GM19099 (cell line): ENCODE data around the gene KIAA1958.

Source experiments
- POLR2A ChIP-seq: IDR thresholded peaks from 3 replicates; pipeline ENCODE4 v1.6.1; 2011; ENCODE audit warnings: low read depth; ENCODE audit not compliant: insufficient read length; ENCODE audit errors: extremely low read depth

The KIAA1958 gene

DNA sequence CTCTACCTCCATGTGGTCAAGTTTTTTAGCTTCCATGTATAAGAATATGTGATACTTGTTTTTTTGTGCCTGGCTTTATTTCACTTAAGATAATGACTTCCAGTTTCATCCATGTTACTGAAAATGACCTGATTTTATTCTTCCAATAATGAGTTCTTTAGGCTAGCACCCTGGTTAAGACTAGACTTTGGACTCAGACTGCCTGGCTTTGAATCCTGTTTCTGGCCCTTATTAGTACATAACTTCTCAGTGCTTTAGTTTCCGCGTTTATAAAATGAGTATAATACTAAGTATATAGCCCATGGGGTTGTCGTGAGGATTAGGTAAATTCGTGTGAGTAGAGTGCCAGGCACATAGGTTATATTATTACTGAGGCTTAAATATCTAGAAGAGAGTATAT is 18.5 kb downstream of the KIAA1958 start:
- no peak for TF ChIP-seq POLR2A

DNA sequence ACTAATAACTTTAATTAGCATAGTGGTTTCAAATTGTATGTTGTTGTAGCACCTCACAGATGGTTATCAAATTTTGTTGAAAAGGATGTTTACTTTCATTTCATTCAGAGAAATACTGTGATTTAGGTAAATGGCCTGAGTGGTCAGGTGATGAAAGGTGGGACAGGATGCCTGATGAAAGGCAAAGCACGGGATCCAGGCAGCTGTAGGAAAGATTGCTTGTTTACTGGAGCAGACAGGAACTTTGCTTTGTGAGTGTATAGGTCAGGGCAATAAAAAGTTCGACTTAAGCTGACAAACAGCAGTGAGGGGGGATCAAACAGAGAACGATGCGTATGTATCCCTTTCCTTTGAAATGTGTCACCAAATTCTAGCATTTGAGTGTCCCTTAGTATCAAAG is 19.0 kb downstream of the KIAA1958 start:
- no peak for TF ChIP-seq POLR2A

DNA sequence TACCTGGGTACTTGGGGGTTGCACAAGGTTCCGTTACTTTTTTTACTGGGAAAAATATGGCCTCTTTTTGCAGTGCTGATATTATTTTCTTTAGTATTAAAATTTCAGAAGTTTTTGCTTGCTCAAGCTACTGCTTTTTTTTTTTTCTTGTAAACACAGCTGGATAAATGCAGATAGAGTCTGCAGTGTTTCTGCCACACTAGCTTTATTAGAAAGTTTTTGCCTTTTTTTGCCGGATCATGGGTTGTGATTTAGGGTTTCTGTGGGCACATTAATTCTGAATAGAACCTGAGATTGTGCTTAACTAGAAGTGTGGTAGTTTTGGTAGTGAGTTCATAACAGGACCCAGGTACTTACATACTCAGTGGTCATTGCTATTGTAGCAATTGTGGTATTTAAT is 19.9 kb downstream of the KIAA1958 start:
- TF ChIP-seq POLR2A = no peak

DNA sequence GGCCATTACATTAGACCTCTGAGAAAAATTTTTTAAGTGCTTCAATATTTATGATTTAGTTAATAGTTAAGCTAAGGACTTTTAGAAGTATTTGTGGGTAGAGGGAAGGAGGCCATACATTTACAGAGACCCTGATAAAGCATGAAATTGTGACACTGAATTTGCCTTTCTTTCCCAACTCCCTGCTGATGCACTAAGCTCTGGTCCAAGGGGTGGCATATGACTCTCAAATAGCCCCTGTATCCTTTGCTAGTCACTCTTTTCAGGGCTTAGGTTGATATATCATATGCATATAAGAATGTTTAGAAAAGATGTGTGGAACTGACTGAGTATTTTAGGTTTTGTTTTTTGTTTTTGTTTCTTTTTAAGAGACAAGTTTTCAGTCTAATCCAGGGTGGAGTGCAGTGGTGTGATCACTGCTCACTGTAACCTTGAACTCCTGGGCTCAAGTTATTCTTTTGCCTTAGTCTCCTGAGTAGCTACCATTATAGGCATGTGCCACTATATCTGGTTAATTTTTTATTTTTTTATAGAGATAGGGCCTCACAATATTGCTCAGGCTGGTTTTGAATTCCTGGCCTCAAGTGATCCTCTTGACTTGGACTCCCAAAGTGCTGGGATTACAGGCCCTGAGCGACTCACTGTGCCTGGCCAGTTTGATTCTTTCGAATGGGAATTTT is 20.5 kb downstream of the KIAA1958 start:
- no peak for TF ChIP-seq POLR2A

DNA sequence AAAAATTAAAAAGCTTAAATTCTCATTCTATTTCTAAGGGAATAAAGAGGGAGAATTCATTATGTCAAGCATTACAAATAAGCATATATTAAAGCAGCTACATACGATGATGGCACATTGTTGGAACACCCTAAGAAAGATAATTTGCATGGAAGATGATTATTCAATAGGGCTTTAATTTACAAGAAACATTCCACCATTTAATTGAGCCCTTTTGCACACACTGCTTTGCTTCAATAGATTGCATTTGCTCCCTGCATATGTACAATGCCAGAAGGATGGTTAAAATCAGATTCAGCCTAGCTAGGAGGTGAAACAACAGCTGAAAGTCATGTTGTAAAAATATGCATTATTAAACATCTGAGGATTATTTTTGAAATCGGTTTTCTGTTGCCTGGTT is 21.8 kb downstream of the KIAA1958 start:
- no peak for TF ChIP-seq POLR2A

DNA sequence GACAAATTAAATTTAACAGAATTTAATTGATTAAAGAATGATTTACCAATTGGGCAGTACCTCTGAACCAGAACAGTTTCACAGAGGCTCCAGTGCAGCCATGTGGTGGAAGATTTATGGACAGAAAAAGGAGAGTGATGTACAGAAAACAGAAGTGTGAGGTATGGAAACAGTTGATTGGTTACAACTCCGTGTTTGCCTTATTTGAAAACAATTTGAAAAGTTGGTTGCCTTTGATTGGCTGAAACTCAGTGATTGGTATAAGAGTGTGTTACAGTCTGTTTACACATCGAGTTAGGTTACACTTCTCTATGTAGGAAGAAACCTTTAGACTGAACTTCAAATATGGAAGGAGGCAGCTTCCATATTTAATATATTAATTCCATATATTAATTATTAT is 30.1 kb downstream of the KIAA1958 start:
- TF ChIP-seq POLR2A = no peak

DNA sequence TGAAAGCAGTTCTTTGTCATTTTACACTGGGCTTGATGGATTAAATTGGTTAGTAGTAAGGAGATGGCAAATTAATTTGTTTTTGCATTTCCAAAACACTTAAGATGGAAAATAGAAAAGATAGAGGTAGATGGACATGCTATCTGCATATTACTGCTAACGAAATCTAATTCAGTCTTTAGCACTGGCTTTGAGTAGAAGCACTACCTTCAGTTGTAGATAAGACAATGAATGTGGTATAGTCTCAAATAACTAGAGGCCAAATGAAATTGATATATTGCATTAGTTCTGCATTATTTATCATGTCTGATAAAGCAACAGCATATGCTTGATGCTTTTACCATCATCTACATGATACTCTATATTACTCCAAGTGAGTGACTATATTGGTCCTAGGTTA is 33.4 kb downstream of the KIAA1958 start:
- no peak for TF ChIP-seq POLR2A

DNA sequence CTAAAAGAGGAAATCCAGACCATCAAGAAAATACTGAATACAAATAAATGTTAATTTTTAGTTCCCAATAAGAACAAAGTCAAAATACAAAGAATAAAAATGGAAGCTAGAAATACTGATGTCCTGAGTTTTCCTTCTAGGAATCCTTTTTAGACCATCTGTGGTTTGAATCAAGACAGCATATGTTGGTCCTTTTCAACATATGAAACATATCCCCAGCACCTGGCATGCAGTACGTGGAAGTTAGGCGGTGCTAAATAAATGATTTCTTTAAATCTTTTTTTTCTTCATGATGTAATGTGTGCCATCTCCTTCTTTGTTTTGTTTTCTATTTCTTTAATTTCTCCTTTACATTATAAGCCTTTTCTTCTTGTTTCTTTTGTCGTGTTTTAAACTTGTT is 34.0 kb downstream of the KIAA1958 start:
- TF ChIP-seq POLR2A = no peak

DNA sequence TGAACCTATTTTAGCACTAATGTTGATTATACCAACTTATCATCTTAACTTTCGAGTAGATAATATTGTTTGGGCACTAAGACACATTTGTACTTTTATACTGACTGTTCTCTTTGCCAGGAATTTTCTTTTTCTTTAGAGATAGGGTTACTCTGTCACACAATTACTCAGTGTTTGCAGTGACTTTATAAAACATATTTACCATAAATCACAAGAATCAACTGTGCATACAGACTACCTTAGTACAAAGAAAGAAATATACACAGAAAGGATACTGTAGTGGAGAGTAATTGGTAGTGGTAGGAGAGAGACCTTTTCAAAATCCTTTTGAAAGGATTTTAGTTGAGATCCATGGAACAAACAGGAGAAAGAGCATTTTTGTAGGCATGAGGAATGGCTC is 40.3 kb downstream of the KIAA1958 start:
- TF ChIP-seq POLR2A = no peak

DNA sequence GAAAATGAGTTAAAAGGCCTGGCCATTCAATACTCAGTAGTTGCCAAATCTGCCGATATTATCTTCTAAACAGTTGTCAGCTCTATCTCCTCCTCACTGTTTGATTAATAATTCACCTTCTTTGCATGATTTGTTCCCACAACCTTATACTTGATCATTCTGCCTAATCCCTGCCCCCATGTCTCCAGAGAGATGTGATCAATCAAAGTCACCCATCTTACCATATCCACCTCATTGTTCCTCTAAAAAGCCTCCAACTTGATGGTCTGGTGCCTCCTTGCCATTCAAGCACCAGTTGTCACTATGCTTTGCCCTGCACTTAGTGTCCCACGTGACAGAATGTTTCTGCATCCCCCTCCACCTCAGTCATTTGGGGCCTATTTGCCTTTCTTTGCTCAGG is 41.3 kb downstream of the KIAA1958 start:
- no peak for TF ChIP-seq POLR2A

DNA sequence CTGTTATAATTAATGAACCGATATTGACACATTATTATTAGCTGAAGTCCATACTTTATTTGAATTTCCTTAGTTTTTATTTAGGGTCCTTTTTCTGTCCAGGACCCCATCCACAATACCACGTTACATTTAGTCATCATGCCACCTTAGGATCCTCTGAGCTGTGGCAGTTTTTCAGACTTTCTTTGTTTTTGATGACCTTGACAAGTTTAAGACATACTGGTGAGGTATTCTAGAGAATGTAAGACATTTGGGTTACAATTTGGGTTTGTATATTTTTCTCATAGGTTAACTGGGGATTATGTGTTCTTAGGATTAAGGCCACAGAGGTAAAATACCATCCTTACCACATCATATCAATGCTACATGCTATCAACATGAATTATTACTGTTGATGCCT is 42.7 kb downstream of the KIAA1958 start:
- no peak for TF ChIP-seq POLR2A

DNA sequence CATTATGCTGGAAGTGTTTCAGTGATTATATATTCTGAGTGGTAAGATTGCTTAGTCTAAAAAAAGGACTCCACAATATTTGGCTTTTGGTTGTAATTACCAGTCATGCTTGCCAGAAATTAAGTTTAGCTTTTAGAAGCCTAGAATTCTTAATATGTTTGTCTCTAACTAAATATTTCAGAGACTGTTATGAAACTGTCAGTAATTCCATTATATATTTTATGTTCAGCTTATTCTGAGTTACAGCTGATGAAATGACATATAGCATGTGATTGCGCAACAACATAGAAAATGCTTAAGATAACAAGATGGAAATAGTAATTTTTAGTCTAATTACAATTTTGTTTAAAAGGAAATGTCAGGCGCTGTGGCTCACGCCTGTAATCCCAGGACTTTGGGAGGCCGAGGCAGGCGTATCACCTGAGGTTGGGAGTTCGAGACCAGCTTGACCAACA is 44.2 kb downstream of the KIAA1958 start:
- TF ChIP-seq POLR2A = no peak

DNA sequence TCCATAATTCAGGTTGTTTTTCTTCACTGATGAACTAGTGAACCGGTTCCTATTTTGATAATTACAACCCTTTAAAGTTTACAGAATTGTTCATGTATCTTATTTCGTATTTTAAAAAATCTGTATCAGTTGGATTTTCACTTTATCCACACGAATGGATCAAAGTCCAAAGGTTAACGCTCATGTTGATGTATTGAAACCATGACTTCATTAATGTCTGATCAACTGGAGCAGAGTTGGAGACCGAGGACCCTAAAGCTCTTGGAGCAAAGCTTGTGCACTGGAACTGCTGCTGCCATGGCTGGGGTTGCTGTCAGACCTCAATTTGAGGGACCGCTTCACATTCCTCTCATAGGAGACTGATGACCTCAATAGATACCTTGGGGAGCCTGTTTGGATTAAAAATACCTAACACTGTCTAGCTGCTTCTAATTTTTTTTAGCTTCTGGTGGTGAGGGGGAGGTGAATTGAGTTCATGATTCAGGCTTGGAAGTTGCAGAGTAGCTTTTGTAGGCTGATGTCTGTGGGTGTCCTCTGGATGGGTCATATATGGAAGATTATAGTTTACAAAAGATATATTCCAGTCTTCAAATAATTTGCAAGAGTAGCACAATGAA is 45.1 kb downstream of the KIAA1958 start:
- TF ChIP-seq POLR2A = no peak

DNA sequence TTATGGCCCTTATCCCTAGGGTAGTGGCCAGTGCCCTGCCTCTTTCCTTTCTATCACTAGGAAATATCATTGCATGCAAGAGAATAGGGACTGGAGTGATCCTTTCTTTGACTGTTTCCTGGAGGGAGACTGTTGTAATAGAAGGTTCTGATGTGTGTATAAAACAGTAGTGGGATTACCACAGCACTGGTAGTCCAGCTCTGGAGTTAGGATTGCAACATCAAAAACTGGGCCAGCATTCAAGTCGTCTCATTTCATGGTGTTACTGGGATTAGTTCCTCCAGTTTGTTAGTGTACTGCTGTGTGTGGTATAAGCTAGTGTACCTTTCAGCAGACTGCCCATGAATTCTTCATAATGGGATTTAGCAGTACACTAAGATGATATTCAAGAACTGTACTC is 45.8 kb downstream of the KIAA1958 start:
- no peak for TF ChIP-seq POLR2A

DNA sequence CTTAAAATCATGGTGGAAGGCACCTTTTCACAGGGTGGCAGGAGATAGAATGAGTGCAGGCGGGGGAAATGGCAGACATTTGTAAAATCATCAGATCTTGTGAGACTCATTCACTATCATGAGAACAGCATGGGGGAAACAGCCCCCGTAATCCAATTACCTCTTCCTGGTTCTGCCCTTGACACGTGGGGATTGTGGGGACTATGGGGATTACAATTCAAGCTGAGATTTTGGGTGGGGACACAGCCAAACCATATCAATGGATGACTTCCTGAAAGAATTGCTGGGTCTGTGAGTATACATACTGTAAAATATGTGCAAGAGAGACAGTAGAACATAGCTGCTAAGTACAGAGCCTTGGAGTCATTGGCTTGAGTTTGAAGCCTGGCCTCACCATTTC is 47.0 kb downstream of the KIAA1958 start:
- no peak for TF ChIP-seq POLR2A

DNA sequence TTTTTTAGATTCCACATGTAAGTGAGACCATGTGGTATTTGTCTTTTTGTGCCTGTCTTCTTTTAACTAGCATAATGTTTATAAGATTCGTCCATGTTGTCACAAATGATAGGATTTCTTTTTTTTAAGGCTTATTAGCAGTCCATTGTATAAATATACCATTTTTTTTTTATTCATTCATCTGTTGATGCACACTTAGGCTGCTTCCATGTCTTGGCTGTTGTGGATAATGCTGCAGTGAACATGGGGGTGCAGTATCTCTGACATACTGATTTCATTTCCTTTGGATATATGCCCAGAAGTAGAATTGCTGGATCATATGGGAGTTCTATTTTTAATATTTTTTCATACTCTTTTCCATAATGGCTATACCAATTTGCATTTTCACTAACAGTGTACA is 48.7 kb downstream of the KIAA1958 start:
- no peak for TF ChIP-seq POLR2A

DNA sequence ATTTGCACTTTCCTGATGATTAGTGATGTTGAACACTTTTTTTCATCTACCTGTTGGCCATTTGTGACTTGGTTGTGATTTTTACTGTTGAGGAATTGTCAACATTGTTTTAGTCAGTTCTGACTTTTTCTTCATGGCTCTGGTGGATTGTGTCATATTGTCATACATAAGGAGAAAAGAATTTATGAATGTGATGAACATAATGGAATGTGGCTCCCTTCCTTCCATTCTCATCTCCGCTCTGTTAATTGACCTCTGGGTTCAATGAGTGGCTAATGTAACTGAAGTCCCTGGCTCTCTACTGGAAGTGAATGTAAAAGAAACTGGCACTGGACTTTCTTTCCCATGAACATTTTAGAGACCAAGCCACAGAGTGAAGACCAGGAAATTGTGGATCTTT is 49.2 kb downstream of the KIAA1958 start:
- TF ChIP-seq POLR2A = no peak
